B cell (primary cell): ENCODE data around the gene CYB5A. TPM values are rescaled to one million over a fixed set of nuclear protein-coding genes. Genes with fewer than 3 reads are reported as not detected.

ENCODE experiments used
- ATAC-seq: fragments of 200-7000 bp; cut with Tn5 transposase; one replicate; pipeline ENCODE4 v1.10.0; 2021; ENCODE audit warnings: low read depth, mild to moderate bottlenecking, moderate number of reproducible peaks, moderate library complexity
- CTCF ChIA-PET: fragments of 350-600 bp; sonication (Branson Sonifier 250); formaldehyde crosslinking; loops from one replicate; lab custom pipeline; 2021; ENCODE audit warnings: antibody characterized with exemption, inconsistent platforms; lab: Charles Lee
- POLR2A ChIA-PET: fragments of 350-600 bp; sonication (Branson Sonifier 250); formaldehyde crosslinking; loops from one replicate; lab custom pipeline; 2021; ENCODE audit warnings: antibody characterized with exemption; lab: Charles Lee
- DNase-seq: peaks from one replicate; pipeline ENCODE4 v3.0.0; 2013
- H2AFZ ChIP-seq: 2 replicates; pipeline ENCODE4 v1.6.1; 2012; ENCODE audit warnings: mild to moderate bottlenecking, low read depth, low read length; ENCODE audit not compliant: insufficient read depth, poor library complexity, severe bottlenecking
- H3K27ac ChIP-seq, 2 donors: 1 replicate in 1 of 2; 2 replicates in 1 of 2; pipeline ENCODE4 v1.5.1; 2012 to 2013; ENCODE audit warnings: low read length in 2 of 2, mild to moderate bottlenecking in 2 of 2, moderate library complexity in 1 of 2
- H3K27me3 ChIP-seq, 4 experiments: fragments of 200-600 bp in 1 of 4; sonication (generic) in 1 of 4; replicated peaks in 1 of 4; 1 replicate in 2 of 4; 2 replicates in 2 of 4; pipeline versions ENCODE4 v1.6.1 to v1.7.0; 2013 to 2016; ENCODE audit warnings: low read length in 3 of 4, mild to moderate bottlenecking in 2 of 4, mixed read lengths in 1 of 4, moderate library complexity in 1 of 4; ENCODE audit not compliant: insufficient read depth in 4 of 4, control insufficient read depth in 3 of 4; ENCODE audit errors: control extremely low read depth in 1 of 4
- H3K36me3 ChIP-seq, 2 experiments: replicated peaks in 1 of 2; 1 replicate in 1 of 2; 2 replicates in 1 of 2; pipeline versions ENCODE4 v1.6.1 to v1.7.1; 2013; ENCODE audit warnings: low read length in 1 of 2; ENCODE audit not compliant: insufficient read depth in 2 of 2, control insufficient read depth in 1 of 2; ENCODE audit errors: control extremely low read depth in 1 of 2, extremely low read depth in 1 of 2
- H3K4me1 ChIP-seq, 2 donors: fragments of 200-600 bp in 1 of 2; sonication (generic) in 1 of 2; 1 replicate in 1 of 2; 2 replicates in 1 of 2; pipeline versions ENCODE4 v1.5.1 to v1.6.1; 2013 to 2017; ENCODE audit warnings: low read length in 2 of 2; ENCODE audit not compliant: control insufficient read depth in 2 of 2, insufficient read depth in 2 of 2
- H3K4me2 ChIP-seq: replicated peaks from 2 replicates; pipeline ENCODE3; 2012; ENCODE audit warnings: mild to moderate bottlenecking, low read depth, low read length; ENCODE audit not compliant: poor library complexity, severe bottlenecking
- H3K4me3 ChIP-seq, 5 experiments: fragments of 200-600 bp in 1 of 5; sonication (generic) in 1 of 5; 1 replicate in 3 of 5; 2 replicates in 2 of 5; pipeline versions ENCODE4 v1.5.1 to v1.7.0; 2011 to 2016; ENCODE audit warnings: low read length in 4 of 5, mild to moderate bottlenecking in 4 of 5, low read depth in 2 of 5, control low read depth in 1 of 5, moderate library complexity in 1 of 5; ENCODE audit not compliant: insufficient read depth in 1 of 5; ENCODE audit errors: control extremely low read depth in 1 of 5, extremely low read depth in 1 of 5
- H3K79me2 ChIP-seq: fragments of 200-600 bp; sonication (generic); one replicate; pipeline ENCODE4 v1.6.0; 2016; ENCODE audit warnings: low read length; ENCODE audit not compliant: control insufficient read depth, insufficient read depth
- H3K9ac ChIP-seq: fragments of 200-600 bp; sonication (generic); 2 replicates; pipeline ENCODE4 v1.6.1; 2017; ENCODE audit warnings: mild to moderate bottlenecking, low read length, moderate library complexity
- H3K9me3 ChIP-seq, 3 donors: one replicate each; pipeline versions ENCODE4 v1.6.1 to v1.7.1; 2013; ENCODE audit warnings: low read length in 2 of 3; ENCODE audit not compliant: control insufficient read depth in 2 of 3, insufficient read depth in 1 of 3; ENCODE audit errors: control extremely low read depth in 1 of 3
- H4K20me1 ChIP-seq: 2 replicates; pipeline ENCODE4 v1.6.0; 2012; ENCODE audit warnings: mild to moderate bottlenecking, low read length; ENCODE audit not compliant: insufficient read depth, control insufficient read depth, poor library complexity, severe bottlenecking
- H3K27ac Mint-ChIP-seq: one replicate; pipeline ENCODE4 v1.8.0; 2021; ENCODE audit warnings: mixed read lengths
- H3K27me3 Mint-ChIP-seq: one replicate; pipeline ENCODE4 v1.8.0; 2021; ENCODE audit warnings: mixed read lengths
- H3K4me1 Mint-ChIP-seq: one replicate; pipeline ENCODE4 v1.8.0; 2021; ENCODE audit warnings: mixed read lengths
- H3K4me3 Mint-ChIP-seq: one replicate; pipeline ENCODE4 v1.8.0; 2021; ENCODE audit warnings: mixed read lengths
- H3K9me3 Mint-ChIP-seq: one replicate; pipeline ENCODE4 v1.8.0; 2022; ENCODE audit warnings: mixed read lengths; ENCODE audit not compliant: insufficient read depth
- EZH2 ChIP-seq: IDR thresholded peaks from 2 replicates; pipeline ENCODE4 v1.6.1; 2012; ENCODE audit warnings: borderline replicate concordance, low read depth, mild to moderate bottlenecking, moderate library complexity, low read length; ENCODE audit not compliant: insufficient read depth, poor library complexity, severe bottlenecking
- WGBS: methylation state at CpG from one replicate; pipeline ENCODE4 v1.1.5; 2013; ENCODE audit warnings: missing lambda C conversion rate; ENCODE audit not compliant: insufficient coverage; 5-methylcytosine and 5-hydroxymethylcytosine counted together
- intact Hi-C: fragments of 100-400 bp; cut with micrococcal nuclease; formaldehyde crosslinking; loops from one replicate; pipeline ENCODE4 v1.10.0; 2022
- polyA plus RNA-seq: library from polyadenylated mRNA; depleted of rRNA; stranded (reverse); fragments of >200 nt; gene quantifications from 2 replicates; pipeline ENCODE4 v1.2.3, GENCODE V29; 2012
- total RNA-seq, 2 donors: library from RNA; stranded (reverse); fragments of 120-200 nt in 1 of 2; gene quantifications; 1 replicate in 1 of 2; 2 replicates in 1 of 2; pipeline versions ENCODE4 v1.2.3 to v1.2.4, GENCODE V29; 2013 to 2022
- TF ChIP-seq, protein P1 (sequence below): fragments of 200-600 bp; IDR thresholded peaks from one replicate; pipeline ENCODE4 v1.8.0; 2022; ENCODE audit warnings: antibody characterized with exemption, mild to moderate bottlenecking

Gene CYB5A
- total and polyA plus RNA-seq, 2 donors (not counting 1 experiment from before 2014, with no cell fraction given) = 46.9 to 217 TPM

DNA sequence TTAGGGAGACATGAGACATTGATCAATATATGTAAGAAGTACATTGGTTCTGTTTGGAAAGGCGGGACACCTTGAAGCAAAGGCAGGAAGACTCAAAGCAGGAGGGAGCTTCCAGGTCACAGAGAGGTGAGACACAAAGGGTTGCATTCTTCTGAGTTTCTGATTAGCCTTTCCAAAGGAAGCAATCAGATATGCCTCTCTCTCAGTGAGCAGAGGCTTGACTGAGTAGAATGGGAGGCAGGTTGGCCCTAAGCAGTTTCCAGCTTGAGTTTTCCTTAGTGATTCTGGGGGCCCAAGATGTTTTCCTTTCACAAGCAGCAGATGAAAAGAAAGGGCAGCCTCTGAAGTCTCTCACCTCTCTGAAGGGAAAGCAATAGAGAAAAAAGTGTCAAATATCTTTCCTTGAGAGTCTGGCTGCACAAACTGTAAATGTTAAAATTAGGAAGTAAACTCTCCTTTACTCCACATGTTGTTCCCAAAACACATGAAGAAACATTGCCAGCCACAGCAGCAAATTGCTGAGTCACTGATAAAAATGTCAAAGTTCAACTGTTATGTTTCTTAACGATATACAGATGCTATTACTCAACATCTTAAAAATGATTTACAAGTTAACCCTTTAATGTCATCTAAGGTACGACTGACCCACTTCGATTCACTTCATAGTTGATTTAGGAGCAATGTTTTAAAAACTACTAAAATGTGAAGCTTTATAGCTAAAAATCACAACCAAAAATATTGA lies 40.3 kb downstream of the CYB5A start:
- Histone ChIP-seq H3K27me3 (no peaks in the 10 kb centered on the region), H3K9me3 (peaks cover 0 to under 1% (median 0%) of the 10 kb centered on the region in 3 donors), H3K36me3 (no peaks in the 10 kb centered on the region), H2AFZ (no peak overlapping the region), H3K4me1 (peaks cover 0 to 31% of the 10 kb centered on the region in 2 donors), H4K20me1 (no peaks in the 10 kb centered on the region), H3K27ac (no peak overlapping the region), H3K9ac (no peak overlapping the region), H3K4me2 (no peak overlapping the region), H3K79me2 (no peaks in the 10 kb centered on the region), H3K4me3 (no peak overlapping the region)
- ChIA-PET CTCF (interaction anchor here (2.5 kb wide), 1 partner anchor 54 kb away, joined by 6 read pairs; no protein-coding TSS in a partner anchor), POLR2A (no interaction called here)
- Mint-ChIP-seq H3K4me1 (peaks cover 30% of the 10 kb centered on the region), H3K27me3 (no peaks in the 10 kb centered on the region), H3K4me3 (no peak overlapping the region), H3K27ac (no peak overlapping the region), H3K9me3 (no peaks in the 10 kb centered on the region)
- intact Hi-C loops = no loop called here
- TF ChIP-seq, protein P1, sequence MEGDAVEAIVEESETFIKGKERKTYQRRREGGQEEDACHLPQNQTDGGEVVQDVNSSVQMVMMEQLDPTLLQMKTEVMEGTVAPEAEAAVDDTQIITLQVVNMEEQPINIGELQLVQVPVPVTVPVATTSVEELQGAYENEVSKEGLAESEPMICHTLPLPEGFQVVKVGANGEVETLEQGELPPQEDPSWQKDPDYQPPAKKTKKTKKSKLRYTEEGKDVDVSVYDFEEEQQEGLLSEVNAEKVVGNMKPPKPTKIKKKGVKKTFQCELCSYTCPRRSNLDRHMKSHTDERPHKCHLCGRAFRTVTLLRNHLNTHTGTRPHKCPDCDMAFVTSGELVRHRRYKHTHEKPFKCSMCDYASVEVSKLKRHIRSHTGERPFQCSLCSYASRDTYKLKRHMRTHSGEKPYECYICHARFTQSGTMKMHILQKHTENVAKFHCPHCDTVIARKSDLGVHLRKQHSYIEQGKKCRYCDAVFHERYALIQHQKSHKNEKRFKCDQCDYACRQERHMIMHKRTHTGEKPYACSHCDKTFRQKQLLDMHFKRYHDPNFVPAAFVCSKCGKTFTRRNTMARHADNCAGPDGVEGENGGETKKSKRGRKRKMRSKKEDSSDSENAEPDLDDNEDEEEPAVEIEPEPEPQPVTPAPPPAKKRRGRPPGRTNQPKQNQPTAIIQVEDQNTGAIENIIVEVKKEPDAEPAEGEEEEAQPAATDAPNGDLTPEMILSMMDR = no peak
- TF ChIP-seq EZH2 = no peak
- no peak for ATAC-seq
- DNase-seq = no peak
- 100% methylated on average over 1 of the region's 4 CpGs for WGBS

DNA sequence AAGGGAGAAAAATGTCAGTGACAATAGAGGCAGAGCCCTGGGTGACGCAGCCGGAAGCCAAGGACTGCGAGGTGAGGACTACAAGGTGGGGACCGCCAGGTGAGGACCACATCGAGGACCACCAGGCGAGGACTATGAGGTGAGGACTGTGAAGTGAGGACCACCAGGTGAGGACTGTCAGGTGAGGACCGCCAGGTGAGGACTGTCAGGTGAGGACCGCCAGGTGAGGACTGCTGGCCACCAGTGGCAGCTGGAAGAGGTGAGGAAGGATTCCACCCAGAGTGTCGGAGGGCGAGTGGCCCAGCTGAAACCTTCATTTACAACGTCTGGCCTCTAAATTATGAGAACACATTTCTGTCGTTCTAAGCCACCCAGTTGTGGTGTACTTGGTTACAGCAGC lies 41.6 kb downstream of the CYB5A start:
- H3K27me3 Mint-ChIP-seq = no peaks in the 10 kb centered on the region
- no peaks in the 10 kb centered on the region for H3K9me3 Mint-ChIP-seq
- Histone ChIP-seq H3K27ac (peak overlapping the region in 1 of 2 donors; percentile 80), H2AFZ (no peak overlapping the region), H3K4me3 (no peak overlapping the region), H3K27me3 (no peaks in the 10 kb centered on the region), H3K9ac (no peak overlapping the region), H4K20me1 (no peaks in the 10 kb centered on the region), H3K9me3 (peaks cover 0 to 3% (median 0%) of the 10 kb centered on the region in 3 donors), H3K4me2 (no peak overlapping the region), H3K4me1 (peaks cover 0 to 31% of the 10 kb centered on the region in 2 donors), H3K79me2 (no peaks in the 10 kb centered on the region), H3K36me3 (no peaks in the 10 kb centered on the region)
- DNase-seq = no peak
- CTCF ChIA-PET = interaction anchor here (2.4 to 2.5 kb wide), 2 partner anchors 53 to 92 kb away, joined by 6 to 12 read pairs; no protein-coding TSS in a partner anchor
- WGBS = 95% methylated on average over 12 of the region's 12 CpGs
- TF ChIP-seq, protein P1 = no peak
- TF ChIP-seq EZH2 = no peak
- POLR2A ChIA-PET = no interaction called here
- ATAC-seq = no peak
- peak overlapping the region; percentile 80 for H3K27ac Mint-ChIP-seq
- intact Hi-C loops = no loop called here
- no peak overlapping the region for H3K4me3 Mint-ChIP-seq
- peaks cover 32% of the 10 kb centered on the region for H3K4me1 Mint-ChIP-seq
